T follicular helper cell (primary cell): ENCODE measurements around the gene FBXL19.
A peak's percentile ranks its signal among the peaks of the same experiment; 100 is the strongest.

Experiments used
- DNase-seq: peaks from one replicate; pipeline ENCODE4 v3.0.0-alpha.2; 2020; ENCODE audit warnings: low read depth

FBXL19 gene

GRCh38 chr16:30895627-30896260 is 27.6 kb upstream of the FBXL19 start:
- DNase-seq, result no peak

DNA sequence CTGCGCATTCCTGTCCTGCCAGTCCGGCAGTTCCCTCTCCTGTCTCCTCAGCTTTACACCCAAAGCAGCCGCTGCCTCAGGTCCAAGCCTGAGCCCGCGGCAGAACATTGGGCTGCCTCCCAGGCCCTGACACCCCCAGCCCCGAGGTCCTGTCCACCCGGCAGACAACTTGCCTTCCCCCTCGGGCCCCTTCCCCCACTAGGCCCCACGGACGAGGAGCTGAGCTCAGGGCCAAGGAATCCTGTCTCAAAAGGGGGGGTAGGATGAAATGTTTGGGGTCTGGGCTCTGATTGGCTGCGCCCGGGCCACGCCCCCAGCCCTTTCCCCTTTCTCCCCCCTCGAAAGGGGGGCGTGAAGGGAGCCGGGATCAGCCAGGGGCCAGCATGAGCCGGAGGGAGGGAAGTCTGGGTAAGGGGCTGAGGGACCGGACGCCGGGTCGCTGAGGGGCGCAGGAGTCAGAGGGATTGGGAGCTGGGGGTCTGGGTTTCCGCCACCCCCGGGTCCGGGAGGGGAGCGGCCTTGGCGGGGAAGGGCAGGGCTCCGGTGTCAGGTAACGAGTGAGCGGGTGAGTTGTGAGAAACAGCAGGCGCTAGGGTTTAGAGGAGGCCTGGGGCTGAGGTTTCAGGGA is 27.0 kb upstream of the FBXL19 start, which contains the start of gene CTF1:
Gene CTF1, plus strand, starts transcription at position 354 of the 628 bp plus-strand sequence. Its CDS starts 30 bp downstream, at position 384.
- DNase-seq, result no peak

GRCh38 chr16:30896889-30897733 is 26.3 kb upstream of the FBXL19 start:
- DNase-seq, result peak; percentile 63

DNA sequence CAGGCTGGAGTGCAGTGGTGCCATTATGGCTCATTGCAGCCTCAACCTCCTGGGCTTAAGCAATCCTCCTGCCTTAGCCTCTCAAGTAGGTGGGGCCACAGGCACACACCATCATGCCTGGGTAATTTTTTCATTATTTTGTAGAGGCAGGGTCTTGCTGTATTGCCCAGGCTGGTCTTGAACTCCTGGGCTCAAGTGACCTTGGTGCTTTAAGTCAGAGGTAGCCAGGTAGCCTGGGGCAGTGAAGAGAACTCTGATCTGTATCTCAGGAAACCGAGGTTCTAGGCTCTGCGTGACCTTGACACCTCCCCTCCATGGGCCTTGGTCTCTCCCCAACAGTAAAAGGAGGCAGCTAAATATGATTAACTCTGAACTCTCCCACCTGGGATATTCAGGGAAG is 23.6 kb upstream of the FBXL19 start:
- DNase-seq, result no peak

- no peak for DNase-seq
These were observed 22.8 kb upstream of the FBXL19 start for GRCh38 chr16:30900588-30900987.

- no peak for DNase-seq
These were observed 22.0 kb upstream of the FBXL19 start for GRCh38 chr16:30901201-30902028.

DNA sequence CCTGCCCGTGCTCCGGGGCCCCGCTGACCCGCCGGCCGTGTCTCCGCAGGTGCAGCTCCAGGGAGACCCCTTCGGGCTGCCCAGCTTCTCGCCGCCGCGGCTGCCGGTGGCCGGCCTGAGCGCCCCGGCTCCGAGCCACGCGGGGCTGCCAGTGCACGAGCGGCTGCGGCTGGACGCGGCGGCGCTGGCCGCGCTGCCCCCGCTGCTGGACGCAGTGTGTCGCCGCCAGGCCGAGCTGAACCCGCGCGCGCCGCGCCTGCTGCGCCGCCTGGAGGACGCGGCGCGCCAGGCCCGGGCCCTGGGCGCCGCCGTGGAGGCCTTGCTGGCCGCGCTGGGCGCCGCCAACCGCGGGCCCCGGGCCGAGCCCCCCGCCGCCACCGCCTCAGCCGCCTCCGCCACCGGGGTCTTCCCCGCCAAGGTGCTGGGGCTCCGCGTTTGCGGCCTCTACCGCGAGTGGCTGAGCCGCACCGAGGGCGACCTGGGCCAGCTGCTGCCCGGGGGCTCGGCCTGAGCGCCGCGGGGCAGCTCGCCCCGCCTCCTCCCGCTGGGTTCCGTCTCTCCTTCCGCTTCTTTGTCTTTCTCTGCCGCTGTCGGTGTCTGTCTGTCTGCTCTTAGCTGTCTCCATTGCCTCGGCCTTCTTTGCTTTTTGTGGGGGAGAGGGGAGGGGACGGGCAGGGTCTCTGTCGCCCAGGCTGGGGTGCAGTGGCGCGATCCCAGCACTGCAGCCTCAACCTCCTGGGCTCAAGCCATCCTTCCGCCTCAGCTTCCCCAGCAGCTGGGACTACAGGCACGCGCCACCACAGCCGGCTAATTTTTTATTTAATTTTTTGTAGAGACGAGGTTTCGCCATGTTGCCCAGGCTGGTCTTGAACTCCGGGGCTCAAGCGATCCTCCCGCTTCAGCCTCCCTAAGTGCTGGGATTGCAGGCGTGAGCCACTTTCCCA is 21.1 kb upstream of the FBXL19 start:
- DNase-seq, result no peak

- DNase-seq, result no peak
These were observed 20.4 kb upstream of the FBXL19 start for GRCh38 chr16:30903002-30903401.

GRCh38 chr16:30903596-30903995 is 19.8 kb upstream of the FBXL19 start:
- DNase-seq, result no peak

- DNase-seq, result no peak
These were observed 19.1 kb upstream of the FBXL19 start for GRCh38 chr16:30904114-30904780.

- no peak for DNase-seq
These were observed 16.3 kb upstream of the FBXL19 start for GRCh38 chr16:30907064-30907463.

DNA sequence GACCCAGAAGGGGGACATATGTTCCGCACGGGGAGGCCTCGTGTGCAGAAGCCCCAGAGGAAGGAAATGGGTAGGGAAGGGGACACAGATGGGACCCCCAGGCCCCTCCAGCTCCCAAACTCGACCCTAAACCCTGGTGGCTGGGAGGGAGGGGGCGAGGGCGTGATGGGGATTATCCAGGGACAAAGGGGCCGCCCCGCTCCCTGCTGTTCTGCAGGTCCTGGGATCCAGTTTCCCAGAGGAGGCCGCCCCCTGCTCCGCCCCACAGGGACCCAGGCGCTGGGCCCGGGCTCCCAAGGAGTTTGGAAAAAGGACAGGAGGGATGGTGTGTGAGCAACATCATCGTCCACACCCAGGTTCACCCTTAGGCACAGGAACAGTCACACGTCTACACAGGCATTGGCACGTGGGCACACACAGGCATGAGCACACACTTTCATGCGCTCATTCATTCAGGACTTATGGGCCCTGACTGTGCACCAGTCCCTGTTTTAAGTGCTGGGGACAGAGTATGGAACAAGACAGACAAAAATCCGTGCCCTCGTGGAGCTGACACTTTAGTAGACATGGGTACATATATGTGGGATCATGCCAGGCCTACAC is 12.8 kb upstream of the FBXL19 start:
- no peak for DNase-seq

DNA sequence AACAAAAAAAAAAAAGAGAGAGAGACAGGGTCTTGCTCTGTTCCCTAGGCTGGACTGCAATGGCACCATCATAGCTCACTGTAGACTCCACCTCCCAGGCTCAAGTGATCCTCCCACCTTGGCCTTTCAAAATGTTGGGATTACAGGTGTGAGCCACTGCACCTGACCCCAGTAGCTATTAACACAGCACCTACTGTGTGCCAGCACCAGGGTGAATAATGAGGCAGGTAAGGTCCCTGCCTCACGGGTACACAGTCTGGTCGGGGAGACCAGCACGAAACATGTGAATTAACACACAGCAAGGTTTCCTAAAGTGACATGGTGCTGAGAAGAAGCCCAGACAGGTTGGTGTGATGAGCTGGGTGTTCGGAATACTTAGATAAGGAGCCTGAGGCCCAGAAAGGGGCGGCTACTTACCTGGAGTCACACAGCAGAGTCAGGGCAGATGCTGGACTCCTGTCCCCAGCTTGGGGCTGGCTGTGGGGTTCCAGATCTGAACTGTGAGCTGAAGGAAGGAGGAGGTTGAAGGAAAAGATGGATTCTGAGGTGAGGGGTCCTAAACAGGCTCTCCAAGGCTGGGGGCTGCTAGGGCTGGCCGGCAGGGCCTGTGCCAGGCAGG is 10.5 kb upstream of the FBXL19 start:
- DNase-seq, result no peak

DNA sequence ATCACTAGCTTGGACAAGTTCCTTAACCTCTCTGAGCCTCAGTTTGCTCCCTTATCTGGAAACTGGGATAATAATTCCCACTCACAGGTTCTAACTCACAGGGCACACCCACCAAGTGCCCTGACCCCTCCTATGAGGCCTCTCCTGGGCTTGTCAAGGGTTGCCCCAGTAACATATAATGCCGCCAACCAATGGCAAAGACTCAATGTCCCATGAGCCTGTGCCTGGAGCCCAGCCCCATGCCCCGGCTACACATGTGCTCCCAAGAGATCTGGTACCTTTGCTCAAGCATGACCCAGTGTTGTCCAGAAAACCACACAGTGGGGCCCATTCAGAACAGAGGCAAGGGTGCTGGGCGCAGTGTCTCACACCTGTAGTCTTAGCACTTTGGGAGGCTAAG is 8.5 kb upstream of the FBXL19 start:
- DNase-seq, result no peak

GRCh38 chr16:30918614-30919013 is 4.8 kb upstream of the FBXL19 start:
- DNase-seq, result no peak

DNA sequence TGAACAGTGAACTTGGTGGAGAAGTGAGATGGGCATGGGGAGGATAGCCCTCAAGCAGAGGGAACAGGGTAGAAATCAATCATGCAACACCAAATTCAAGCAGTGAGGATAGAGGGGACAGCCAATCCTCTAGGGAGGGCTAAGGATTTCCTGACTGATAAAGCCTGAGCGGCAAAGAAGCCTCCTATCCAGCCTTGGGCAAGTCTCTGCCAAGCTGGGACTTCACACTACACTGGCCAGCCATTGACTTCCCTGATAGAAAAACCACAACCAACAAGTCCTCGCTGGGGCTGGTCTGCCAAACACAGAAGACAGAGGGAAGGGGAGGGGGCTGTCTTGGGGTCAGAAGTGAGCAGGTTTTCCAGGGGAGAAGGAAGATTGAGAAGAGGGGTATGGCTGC is 2.5 kb upstream of the FBXL19 start:
- no peak for DNase-seq

GRCh38 chr16:30921459-30921747 is 2.0 kb upstream of the FBXL19 start:
- DNase-seq, result no peak

- DNase-seq, result peak; percentile 82
These were observed 1.5 kb upstream of the FBXL19 start for GRCh38 chr16:30921748-30922419.

GRCh38 chr16:30922420-30922959 is 882 bp upstream of the FBXL19 start:
- DNase-seq, result peak; percentile 99
